Measurements from ENCODE around the gene TERT.

The TERT gene

DNA sequence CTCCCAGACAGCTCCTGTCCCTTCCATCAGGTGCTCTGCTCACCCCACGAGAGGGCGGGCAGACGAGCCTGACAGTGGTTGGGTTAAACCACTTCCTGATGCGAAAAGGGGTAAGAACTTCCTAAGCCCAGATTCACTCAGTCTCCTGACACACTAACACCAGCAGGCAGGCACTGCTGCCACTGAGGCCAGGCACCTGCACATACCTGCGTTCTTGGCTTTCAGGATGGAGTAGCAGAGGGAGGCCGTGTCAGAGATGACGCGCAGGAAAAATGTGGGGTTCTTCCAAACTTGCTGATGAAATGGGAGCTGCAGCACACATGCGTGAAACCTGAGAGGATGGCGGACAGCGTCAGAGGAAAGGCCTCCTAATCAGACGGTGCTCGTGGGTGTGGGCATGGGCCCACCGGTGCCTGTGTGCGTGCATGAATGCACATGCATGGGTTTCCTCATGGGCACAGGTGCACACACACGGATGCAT is 39.7 kb downstream of the TERT start:
- no peak for DNase-seq

GRCh38 chr5:1254196-1254595 is 40.7 kb downstream of the TERT start:
- no peak for DNase-seq

DNA sequence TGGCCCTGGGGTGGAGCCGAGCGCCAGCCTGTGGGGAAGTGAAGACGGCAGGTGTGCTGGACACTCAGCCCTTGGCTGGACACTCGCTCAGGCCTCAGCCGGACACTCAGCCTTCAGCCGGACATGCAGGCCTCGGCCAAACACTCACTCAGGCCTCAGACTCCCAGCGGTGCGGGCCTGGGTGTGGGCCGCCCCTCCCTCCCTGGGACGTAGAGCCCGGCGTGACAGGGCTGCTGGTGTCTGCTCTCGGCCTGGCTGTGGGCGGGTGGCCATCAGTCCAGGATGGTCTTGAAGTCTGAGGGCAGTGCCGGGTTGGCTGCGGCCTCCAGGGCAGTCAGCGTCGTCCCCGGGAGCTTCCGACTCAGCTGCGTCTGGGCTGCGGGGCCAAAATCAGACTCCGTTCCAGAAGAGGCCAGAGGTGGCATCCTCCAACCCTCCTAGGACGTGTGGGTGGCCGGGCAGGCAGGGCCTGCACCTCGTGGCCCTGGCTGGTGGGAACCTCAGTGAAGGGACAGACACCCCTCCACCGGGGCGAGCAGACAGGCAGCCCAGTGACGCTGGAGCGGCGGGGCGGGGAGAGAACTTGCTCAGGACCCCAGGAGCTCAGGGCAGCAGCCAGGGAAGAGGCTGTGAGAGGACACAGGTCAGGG is 41.3 kb downstream of the TERT start:
- DNase-seq = no peak

DNA sequence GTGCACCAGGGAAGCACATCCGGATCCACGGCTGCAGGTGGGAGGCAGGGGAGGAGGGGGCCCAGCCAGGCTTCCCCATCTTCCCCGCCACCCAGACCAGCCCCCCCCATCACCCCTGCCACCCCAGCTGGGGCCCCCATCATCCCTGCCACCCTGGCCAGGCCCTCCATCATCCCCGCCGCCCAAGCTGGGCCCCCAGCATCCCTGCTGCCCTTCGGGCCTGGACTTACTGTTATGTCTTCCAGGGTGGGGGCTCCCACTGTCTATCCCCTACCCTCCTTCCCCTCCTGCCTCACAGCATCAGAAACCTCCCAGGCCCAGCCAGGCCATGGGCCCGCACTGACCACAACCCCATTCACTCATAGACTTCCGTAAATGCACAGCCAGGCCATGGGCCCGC is 42.2 kb downstream of the TERT start:
- DNase-seq = no peak

- DNase-seq = no peak
Measured at GRCh38 chr5:1251678-1252580, 42.9 kb downstream of the TERT start.

GRCh38 chr5:1249366-1250280 is 45.2 kb downstream of the TERT start:
- no peak for DNase-seq

DNA sequence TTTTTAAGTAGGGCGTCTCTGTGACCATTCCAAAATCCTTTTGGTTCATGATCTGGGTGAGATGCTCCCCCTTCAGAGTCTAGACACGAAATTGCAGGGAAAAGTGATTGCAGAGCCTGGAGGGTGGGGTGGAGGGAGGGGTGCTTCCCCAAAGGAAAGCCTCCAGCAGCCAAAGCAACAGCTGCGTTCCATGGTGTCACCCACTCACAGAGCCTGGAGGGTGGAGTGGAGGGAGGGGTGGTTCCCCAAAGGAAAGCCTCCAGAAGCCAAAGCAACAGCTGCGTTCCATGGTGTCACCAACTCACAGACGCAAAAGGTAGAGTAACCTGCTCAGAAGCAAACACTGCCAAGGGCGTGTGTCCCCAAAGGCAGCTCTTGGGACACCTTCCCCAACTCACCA is 47.1 kb downstream of the TERT start:
- no peak for DNase-seq

DNA sequence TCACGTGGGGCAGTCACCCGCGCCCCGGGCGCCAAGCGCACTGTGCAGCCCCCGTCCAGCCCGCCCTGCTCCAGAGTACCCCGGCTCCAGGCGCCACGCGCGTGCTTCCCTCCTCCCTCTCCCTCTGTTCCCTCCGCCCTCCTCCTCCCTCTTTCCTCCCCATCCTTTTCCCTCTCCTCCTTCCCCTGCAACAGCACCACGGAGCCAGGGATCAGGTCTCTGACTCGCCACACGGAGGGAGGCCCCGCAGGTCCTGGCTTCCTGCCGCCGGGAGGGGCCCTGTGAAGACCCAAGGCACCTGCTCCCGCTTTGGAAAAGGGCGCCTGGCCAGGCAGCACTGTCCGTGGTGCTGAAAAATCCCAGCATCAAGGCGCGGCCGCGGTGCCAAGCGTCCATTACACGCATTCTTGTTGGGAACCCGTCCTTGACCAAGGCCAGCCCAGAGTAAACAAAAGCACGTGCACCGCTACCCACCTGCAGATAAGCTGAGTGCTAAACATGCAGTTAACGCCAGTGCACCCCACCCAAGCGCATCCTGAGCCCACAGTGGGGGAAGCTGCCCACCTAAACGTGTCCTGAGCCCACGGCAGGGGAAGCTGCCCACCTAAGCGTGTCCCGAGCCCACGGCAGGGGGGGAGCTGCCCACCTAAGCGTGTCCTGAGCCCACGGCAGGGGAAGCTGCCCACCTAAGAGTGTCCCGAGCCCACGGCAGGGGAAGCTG is 48.0 kb downstream of the TERT start:
- no peak for DNase-seq

DNA sequence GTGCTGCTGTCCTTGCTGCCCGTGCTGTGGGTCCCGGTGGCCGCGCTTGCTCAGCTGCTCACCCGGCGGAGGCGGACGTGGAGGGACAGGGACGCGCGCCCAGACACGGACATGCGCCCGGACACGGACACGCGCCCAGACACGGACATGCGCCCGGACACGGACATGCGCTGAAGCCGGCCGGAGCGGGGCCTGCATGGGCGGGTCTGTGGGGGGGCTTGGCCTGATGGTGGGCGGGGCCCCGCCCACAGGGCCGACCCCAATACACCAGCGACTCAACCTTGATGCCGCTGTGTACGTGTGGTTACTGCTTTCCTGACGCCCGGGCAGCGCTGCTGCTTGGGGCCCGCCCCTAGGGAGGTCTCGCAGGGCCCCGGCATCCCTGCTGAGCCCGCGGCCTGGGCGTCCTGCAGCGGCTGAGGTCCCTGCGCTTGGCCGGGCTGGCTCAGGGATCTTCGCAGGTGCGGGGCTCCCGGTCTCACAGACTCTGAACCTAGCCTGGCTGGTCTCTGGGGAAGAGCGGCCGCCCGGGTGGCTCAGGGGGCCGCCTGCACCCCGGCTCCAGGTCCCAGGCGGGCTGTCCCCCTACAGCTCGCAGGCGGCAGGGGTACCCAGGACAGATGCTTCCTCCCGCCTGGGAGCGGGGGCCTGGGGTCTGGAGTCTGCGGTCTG is 48.8 kb downstream of the TERT start:
- DNase-seq = no peak

DNA sequence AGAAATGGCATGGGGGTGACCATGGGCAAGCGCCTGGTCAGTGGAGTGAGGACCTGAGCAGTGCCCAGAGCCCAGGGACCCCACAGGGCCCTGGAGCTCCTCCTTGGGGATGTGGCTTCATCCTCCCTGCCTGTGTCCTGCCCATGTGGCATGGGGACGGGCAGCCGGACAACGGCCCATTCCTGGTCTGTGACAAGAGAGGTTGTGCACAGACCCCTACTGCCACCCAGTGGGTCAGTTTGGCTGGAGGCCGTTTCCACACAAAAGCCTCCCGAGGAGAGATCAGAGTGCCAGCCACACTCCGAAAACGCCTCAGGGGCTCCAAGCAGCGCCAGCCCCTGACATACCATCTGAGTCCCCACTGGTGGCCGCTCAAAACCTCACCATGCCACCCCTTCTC is 49.9 kb downstream of the TERT start:
- DNase-seq = no peak

- DNase-seq = no peak
Measured at GRCh38 chr5:1244255-1244654, 50.6 kb downstream of the TERT start.

GRCh38 chr5:1243487-1244130 is 51.3 kb downstream of the TERT start:
- no peak for DNase-seq

GRCh38 chr5:1242733-1243486 is 52.0 kb downstream of the TERT start:
- DNase-seq = no peak

DNA sequence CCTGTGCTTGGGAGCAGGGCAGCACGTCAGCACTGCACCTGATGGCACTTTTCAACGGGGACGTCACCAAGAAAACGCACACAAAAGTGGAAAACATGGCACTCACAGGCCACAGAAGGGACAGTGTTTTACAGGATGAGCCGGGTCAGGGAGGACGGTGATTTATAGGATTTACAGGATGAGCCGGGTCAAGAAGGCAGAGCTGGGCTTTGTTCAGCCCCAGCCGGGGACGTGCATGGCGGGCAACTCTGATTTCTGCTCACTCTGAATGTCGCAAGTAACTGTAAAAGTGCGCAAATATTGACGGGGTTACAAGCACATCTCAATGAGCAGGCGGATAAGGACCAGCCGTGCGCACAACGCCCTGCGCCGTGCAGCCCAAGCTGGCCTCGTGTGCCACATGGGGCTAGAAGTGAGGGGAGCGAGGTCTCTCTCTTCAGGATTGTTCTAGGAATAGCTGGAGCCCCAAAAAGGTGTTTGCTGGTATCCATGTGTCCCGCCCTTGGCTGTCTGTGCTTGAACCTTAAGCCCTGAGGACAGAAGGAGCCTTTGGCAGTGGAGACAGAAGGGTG is 53.3 kb downstream of the TERT start:
- no peak for DNase-seq

- DNase-seq = no peak
Measured at GRCh38 chr5:1240496-1241260, 54.2 kb downstream of the TERT start.

GRCh38 chr5:1239505-1240251 is 55.2 kb downstream of the TERT start:
- peak; percentile 64 for DNase-seq

DNA sequence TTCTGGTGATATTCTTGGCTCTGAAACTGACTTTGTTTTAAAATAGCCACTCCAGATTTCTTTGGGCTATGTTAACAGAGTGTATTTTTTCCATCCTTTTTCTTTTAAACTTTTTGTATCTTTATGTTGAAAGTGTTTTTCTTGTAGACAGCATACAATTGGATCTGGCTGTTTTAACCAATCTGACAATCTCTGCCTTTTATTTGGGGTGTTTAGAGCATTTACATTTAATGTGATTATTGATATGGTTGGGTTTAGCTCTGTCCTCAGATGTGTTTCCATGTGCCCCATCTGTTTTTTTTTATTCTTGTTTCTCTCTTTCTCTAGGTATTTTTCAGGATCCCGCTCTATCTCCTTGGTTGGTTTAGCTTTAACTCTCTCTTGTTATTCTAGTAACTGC is 59.0 kb downstream of the TERT start:
- no peak for DNase-seq

DNA sequence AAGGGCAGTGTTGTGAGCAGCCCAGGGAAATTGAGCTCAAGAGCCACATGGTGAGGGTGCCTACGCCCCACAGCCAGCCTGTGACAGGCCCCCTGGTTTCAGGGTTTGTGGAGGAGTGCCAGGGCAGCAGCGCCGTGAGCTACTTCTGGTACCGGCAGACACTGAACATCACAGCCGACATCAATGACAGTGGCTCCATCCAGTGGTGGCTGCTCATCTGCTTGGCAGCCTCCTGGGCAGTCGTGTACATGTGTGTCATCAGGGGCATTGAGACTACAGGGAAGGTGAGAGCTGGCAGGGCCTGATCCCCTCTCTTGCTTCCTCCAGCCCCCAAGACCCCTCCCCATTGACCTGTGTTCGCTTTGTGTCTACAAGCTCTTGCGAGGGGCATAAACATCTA is 59.5 kb downstream of the TERT start:
- DNase-seq = no peak

GRCh38 chr5:1232780-1233179 is 62.1 kb downstream of the TERT start:
- DNase-seq = no peak
